GM12873 (cell line): ENCODE data around the gene CYB561A3.

Experiments used
- TF ChIP-seq, protein P1 (sequence below): IDR thresholded peaks from 2 replicates; pipeline ENCODE4 v1.5.1; 2012; ENCODE audit warnings: low read depth, mild to moderate bottlenecking, moderate library complexity, low read length, control low read depth; ENCODE audit not compliant: insufficient read depth; ENCODE audit errors: missing control alignments

The CYB561A3 gene

DNA sequence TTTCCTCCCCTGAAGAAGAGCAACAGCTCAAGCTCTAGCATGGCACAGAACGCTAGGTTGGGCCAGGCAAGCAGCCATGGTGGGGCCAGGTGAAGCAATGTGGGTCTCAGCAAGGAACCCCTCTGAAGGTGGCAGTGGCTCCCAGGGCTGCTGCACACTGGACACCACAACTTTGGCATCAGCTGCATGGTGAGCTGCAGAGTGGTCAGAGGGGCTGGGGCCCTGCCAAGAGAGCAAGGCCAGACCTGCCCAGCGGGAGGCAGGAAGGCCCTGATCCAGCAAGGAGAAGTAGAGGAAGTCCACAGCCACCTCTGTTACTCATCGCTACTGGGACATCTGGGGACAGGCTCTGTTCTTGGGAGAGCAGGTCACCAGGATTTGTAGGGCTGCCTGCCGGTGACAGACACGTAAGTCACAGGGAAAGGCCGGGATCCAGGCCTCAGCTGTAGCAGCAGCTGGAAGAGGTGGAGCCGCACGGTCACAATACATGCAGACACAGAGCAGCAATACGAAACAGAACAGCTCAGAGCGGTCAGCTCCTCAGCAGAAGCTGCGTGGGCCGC, 12.4 kb downstream of the CYB561A3 start:
- TF ChIP-seq, protein P1, sequence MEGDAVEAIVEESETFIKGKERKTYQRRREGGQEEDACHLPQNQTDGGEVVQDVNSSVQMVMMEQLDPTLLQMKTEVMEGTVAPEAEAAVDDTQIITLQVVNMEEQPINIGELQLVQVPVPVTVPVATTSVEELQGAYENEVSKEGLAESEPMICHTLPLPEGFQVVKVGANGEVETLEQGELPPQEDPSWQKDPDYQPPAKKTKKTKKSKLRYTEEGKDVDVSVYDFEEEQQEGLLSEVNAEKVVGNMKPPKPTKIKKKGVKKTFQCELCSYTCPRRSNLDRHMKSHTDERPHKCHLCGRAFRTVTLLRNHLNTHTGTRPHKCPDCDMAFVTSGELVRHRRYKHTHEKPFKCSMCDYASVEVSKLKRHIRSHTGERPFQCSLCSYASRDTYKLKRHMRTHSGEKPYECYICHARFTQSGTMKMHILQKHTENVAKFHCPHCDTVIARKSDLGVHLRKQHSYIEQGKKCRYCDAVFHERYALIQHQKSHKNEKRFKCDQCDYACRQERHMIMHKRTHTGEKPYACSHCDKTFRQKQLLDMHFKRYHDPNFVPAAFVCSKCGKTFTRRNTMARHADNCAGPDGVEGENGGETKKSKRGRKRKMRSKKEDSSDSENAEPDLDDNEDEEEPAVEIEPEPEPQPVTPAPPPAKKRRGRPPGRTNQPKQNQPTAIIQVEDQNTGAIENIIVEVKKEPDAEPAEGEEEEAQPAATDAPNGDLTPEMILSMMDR = no peak

- TF ChIP-seq, protein P1 = no peak
Observed at GRCh38 chr11:61347916-61348461, 13.7 kb downstream of the CYB561A3 start.

GRCh38 chr11:61345954-61346843, 15.5 kb downstream of the CYB561A3 start:
- TF ChIP-seq, protein P1 = no peak

DNA sequence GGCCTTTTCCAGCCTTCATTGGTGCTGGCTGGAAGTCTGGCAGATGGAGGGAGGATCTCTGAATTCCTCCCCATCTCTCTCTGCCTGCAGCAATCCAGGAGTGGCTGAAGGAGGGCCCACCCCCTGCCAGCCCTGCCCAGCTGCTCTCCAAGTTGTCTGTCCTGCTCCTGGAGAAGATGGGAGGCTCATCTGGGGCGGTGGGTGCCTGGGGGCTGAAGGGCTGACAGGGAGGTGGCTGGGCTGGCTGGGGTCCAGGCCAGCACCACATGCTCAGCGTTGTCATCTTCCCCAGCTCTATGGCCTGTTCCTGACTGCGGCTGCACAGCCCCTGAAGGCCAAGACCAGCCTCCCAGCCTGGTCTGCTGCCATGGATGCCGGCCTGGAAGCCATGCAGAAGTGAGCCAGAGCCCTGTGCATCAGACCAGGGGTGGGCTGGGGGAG, 16.5 kb downstream of the CYB561A3 start:
- TF ChIP-seq, protein P1 = no peak

GRCh38 chr11:61343792-61344745, 17.6 kb downstream of the CYB561A3 start:
- TF ChIP-seq, protein P1 = no peak

DNA sequence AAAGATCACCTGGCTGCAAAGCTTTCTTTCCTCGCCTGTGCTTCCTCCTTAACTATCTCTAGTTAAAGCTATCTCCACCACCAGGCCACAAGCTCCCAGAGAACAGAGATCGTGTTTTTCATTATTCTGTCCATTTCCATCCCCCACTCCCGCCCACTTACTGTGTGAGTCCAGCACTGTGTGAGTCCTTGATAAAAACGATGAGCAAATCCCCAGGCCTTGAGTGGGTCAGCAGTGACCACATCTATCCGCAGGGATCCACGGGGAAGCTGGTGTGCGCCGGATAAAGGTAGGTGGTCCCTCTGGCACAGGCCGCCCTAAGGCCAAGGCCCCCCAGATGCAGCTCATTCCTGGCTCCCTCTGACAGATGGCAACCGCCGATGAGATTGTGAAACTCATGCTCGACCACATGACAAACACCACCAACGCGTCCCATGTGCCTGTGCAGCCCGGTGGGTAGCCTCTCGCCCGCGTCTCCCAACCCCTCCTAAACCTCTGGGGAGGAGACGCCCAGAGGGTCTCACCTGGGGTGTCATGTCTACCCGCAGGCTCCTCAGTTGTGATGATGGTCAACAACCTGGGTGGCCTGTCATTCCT, 19.4 kb downstream of the CYB561A3 start:
- TF ChIP-seq, protein P1 = no peak

DNA sequence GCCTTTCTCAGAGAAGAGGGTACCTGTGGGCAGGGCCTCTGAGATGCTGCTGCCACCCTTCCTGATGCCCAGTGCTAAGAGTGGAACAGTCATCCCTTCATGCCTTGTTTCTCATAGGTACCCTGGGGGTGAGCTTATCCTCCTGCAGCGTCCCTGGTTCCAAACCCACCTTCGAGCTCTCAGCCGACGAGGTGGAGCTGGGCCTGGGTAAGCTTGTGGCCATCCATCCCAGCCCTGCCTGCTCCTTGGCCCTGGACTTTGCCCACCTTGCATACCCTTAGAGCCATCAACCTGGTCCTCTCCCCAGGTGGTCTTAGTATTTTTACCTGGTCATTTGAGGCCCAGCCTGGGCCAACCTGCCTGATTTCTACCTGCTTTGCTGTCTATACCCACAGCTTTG, 20.0 kb downstream of the CYB561A3 start:
- TF ChIP-seq, protein P1 = no peak
